ENCODE measurements around the gene MAGEE1. TPM values are rescaled to one million over a fixed set of nuclear protein-coding genes. Genes with fewer than 3 reads are reported as not detected.

Gene MAGEE1
- polyA plus RNA-seq, 1 donor from 2014 or later = 24.8 TPM

DNA sequence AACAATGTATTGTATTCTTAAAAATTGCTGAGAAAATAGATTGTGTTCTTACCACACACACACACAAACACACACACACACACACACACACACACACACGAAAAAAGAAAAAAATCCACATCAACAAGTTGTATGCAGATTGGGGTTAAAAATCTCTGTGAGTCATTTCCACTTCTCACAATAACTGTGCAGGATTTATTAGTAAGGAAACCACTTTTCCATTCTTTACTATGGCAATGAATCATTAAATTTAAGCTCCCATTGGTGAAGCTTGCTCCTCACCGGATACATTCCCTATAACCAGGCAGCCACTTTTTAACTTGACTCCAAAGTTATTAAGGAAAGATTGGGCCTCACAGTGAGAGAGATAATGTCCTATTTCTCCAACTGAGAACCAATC lies 19.7 kb upstream of the MAGEE1 start:
- H2AFZ ChIP-seq (ENCODE audit: low read depth, low read length) = no peak overlapping the region
- H3F3A ChIP-seq (ENCODE audit: insufficient read depth, low read length, poor library complexity, severe bottlenecking) = no peaks in the 10 kb centered on the region
- H3K27me3 ChIP-seq (ENCODE audit: insufficient read depth, low read depth, low read length) = no peaks in the 10 kb centered on the region
- no peak overlapping the region for H3K27ac ChIP-seq (ENCODE audit: low read length)
- no peak overlapping the region for H3K4me3 ChIP-seq (ENCODE audit: low read length)
- TF ChIP-seq SMC3 (conservative IDR thresholded peaks at IDR 0.05; ENCODE audit: poor library complexity) (no peak), MXI1 (conservative IDR thresholded peaks at IDR 0.05; ENCODE audit: poor library complexity, severe bottlenecking) (no peak)
- TF ChIP-seq, protein P1, sequence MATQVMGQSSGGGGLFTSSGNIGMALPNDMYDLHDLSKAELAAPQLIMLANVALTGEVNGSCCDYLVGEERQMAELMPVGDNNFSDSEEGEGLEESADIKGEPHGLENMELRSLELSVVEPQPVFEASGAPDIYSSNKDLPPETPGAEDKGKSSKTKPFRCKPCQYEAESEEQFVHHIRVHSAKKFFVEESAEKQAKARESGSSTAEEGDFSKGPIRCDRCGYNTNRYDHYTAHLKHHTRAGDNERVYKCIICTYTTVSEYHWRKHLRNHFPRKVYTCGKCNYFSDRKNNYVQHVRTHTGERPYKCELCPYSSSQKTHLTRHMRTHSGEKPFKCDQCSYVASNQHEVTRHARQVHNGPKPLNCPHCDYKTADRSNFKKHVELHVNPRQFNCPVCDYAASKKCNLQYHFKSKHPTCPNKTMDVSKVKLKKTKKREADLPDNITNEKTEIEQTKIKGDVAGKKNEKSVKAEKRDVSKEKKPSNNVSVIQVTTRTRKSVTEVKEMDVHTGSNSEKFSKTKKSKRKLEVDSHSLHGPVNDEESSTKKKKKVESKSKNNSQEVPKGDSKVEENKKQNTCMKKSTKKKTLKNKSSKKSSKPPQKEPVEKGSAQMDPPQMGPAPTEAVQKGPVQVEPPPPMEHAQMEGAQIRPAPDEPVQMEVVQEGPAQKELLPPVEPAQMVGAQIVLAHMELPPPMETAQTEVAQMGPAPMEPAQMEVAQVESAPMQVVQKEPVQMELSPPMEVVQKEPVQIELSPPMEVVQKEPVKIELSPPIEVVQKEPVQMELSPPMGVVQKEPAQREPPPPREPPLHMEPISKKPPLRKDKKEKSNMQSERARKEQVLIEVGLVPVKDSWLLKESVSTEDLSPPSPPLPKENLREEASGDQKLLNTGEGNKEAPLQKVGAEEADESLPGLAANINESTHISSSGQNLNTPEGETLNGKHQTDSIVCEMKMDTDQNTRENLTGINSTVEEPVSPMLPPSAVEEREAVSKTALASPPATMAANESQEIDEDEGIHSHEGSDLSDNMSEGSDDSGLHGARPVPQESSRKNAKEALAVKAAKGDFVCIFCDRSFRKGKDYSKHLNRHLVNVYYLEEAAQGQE (IDR thresholded peaks at IDR 0.05; ENCODE audit: borderline replicate concordance) = no peak
- no peak overlapping the region for H3K9ac ChIP-seq (ENCODE audit: low read length)
- H3K9me3 ChIP-seq (ENCODE audit: low read length) = no peaks in the 10 kb centered on the region
- H3K79me2 ChIP-seq (replicated peaks; ENCODE audit: insufficient read depth, low read length) = no peaks in the 10 kb centered on the region
- no peaks in the 10 kb centered on the region for H3K36me3 ChIP-seq (ENCODE audit: insufficient read depth, low read length)
- H3K4me2 ChIP-seq (ENCODE audit: low read length) = no peak overlapping the region
- H3K9me2 ChIP-seq (ENCODE audit: insufficient read depth, low read length) = no peaks in the 10 kb centered on the region
- H4K20me1 ChIP-seq (ENCODE audit: insufficient read depth) = no peaks in the 10 kb centered on the region

DNA sequence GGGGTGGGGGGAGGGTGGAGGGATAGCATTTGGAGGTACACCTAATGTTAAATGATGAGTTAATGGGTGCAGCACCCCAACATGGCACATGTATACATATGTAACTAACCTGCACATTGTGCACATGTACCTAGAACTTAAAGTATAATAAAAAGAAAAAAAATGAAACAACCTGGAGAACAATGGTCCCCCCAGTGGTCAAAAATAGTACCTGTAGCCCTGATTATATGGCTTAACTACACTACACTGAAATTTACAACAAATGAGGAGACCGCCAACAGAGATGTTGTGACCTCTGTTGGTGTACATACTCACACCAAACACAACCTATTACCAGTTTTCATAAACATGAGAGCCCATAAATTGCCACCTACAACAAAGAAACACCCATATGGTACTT lies 7.3 kb upstream of the MAGEE1 start:
- no peaks in the 10 kb centered on the region for H3F3A ChIP-seq (ENCODE audit: insufficient read depth, low read length, poor library complexity, severe bottlenecking)
- H3K9ac ChIP-seq (ENCODE audit: low read length) = no peak overlapping the region
- no peaks in the 10 kb centered on the region for H4K20me1 ChIP-seq (ENCODE audit: insufficient read depth)
- H3K27me3 ChIP-seq (ENCODE audit: insufficient read depth, low read depth, low read length) = no peaks in the 10 kb centered on the region
- no peak overlapping the region for H2AFZ ChIP-seq (ENCODE audit: low read depth, low read length)
- no peak overlapping the region for H3K4me2 ChIP-seq (ENCODE audit: low read length)
- H3K36me3 ChIP-seq (ENCODE audit: insufficient read depth, low read length) = no peaks in the 10 kb centered on the region
- no peaks in the 10 kb centered on the region for H3K79me2 ChIP-seq (replicated peaks; ENCODE audit: insufficient read depth, low read length)
- no peak overlapping the region for H3K4me3 ChIP-seq (ENCODE audit: low read length)
- H3K9me3 ChIP-seq (ENCODE audit: low read length) = no peaks in the 10 kb centered on the region
- no peak for TF ChIP-seq EP300 (conservative IDR thresholded peaks at IDR 0.05; ENCODE audit: poor library complexity, severe bottlenecking)
- TF ChIP-seq TAF1 (IDR thresholded peaks at IDR 0.05; ENCODE audit: low read depth) = no peak
- TF ChIP-seq RAD21 (conservative IDR thresholded peaks at IDR 0.05) = no peak
- no peak for TF ChIP-seq MXI1 (conservative IDR thresholded peaks at IDR 0.05; ENCODE audit: poor library complexity, severe bottlenecking)
- TF ChIP-seq, protein P2, sequence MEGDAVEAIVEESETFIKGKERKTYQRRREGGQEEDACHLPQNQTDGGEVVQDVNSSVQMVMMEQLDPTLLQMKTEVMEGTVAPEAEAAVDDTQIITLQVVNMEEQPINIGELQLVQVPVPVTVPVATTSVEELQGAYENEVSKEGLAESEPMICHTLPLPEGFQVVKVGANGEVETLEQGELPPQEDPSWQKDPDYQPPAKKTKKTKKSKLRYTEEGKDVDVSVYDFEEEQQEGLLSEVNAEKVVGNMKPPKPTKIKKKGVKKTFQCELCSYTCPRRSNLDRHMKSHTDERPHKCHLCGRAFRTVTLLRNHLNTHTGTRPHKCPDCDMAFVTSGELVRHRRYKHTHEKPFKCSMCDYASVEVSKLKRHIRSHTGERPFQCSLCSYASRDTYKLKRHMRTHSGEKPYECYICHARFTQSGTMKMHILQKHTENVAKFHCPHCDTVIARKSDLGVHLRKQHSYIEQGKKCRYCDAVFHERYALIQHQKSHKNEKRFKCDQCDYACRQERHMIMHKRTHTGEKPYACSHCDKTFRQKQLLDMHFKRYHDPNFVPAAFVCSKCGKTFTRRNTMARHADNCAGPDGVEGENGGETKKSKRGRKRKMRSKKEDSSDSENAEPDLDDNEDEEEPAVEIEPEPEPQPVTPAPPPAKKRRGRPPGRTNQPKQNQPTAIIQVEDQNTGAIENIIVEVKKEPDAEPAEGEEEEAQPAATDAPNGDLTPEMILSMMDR (IDR thresholded peaks at IDR 0.05; ENCODE audit: poor library complexity, severe bottlenecking) = no peak
- no peak for TF ChIP-seq POLR2AphosphoS5 (IDR thresholded peaks at IDR 0.05)
- no peak for TF ChIP-seq SMC3 (conservative IDR thresholded peaks at IDR 0.05; ENCODE audit: poor library complexity)
- TF ChIP-seq, protein P1 (IDR thresholded peaks at IDR 0.05; ENCODE audit: borderline replicate concordance) = no peak
- no peak for TF ChIP-seq EZH2 (IDR thresholded peaks at IDR 0.05; ENCODE audit: borderline replicate concordance, insufficient read depth, low read length, poor library complexity, severe bottlenecking)
- H3K27ac ChIP-seq (ENCODE audit: low read length) = no peak overlapping the region
- no peaks in the 10 kb centered on the region for H3K9me2 ChIP-seq (ENCODE audit: insufficient read depth, low read length)
